Activated CD4-positive, alpha-beta T cell treated with anti-CD3 and anti-CD28 coated beads, Interleukin-2, Interleukin-6, amounts not matched to agents 100 ng/mL and 50 ng/mL, durations not matched to agents 16 hours and 8 hours (primary cell): ENCODE data around the gene TTYH2.

Experiments
- DNase-seq: peaks from one replicate; pipeline ENCODE4 v3.0.0-alpha.2; 2020

The TTYH2 gene

GRCh38 chr17:74196541-74197317 is 16.6 kb upstream of the TTYH2 start:
- DNase-seq, result no peak

- DNase-seq, result no peak
Measured at GRCh38 chr17:74197801-74198200, 15.6 kb upstream of the TTYH2 start.

GRCh38 chr17:74198694-74199093 is 14.7 kb upstream of the TTYH2 start:
- no peak for DNase-seq

- DNase-seq, result peak; percentile 81
Measured at GRCh38 chr17:74199306-74200092, 13.9 kb upstream of the TTYH2 start.

GRCh38 chr17:74200112-74200511 is 13.3 kb upstream of the TTYH2 start:
- no peak for DNase-seq

- no peak for DNase-seq
Measured at GRCh38 chr17:74201250-74201649, 12.1 kb upstream of the TTYH2 start.

GRCh38 chr17:74201948-74202347 is 11.4 kb upstream of the TTYH2 start:
- DNase-seq, result no peak

GRCh38 chr17:74202938-74203337 is 10.4 kb upstream of the TTYH2 start:
- DNase-seq, result no peak

- peak; percentile 98 for DNase-seq
Measured at GRCh38 chr17:74203439-74204240, 9.7 kb upstream of the TTYH2 start, which contains the start of gene RPL38. Gene RPL38, plus strand, starts transcription at chr17:74203678. Its CDS starts 278 bp downstream, at chr17:74203956.

GRCh38 chr17:74204474-74204873 is 8.9 kb upstream of the TTYH2 start:
- no peak for DNase-seq

- no peak for DNase-seq
Measured at GRCh38 chr17:74205274-74205673, 8.1 kb upstream of the TTYH2 start.

- DNase-seq, result no peak
Measured at GRCh38 chr17:74206332-74206818, 7.0 kb upstream of the TTYH2 start.

- DNase-seq, result peak; percentile 85
Measured at GRCh38 chr17:74210191-74211140, 2.9 kb upstream of the TTYH2 start.

- peak; percentile 29 for DNase-seq
Measured at GRCh38 chr17:74211141-74211911, 2.0 kb upstream of the TTYH2 start.

GRCh38 chr17:74211912-74212208 is 1.5 kb upstream of the TTYH2 start:
- peak; percentile 30 for DNase-seq

- peak; percentile 34 for DNase-seq
Measured at GRCh38 chr17:74212209-74212912, 1.0 kb upstream of the TTYH2 start.

GRCh38 chr17:74213861-74214391 is 555 bp downstream of the TTYH2 start:
- DNase-seq, result no peak

- no peak for DNase-seq
Measured at GRCh38 chr17:74214484-74215341, 1.3 kb downstream of the TTYH2 start.

- no peak for DNase-seq
Measured at GRCh38 chr17:74215342-74215727, 2.0 kb downstream of the TTYH2 start.
